ENCODE measurements around the gene KEAP1. TPM values are rescaled to one million over a fixed set of nuclear protein-coding genes. Genes with fewer than 3 reads are reported as not detected.
"Not testable (repeated sequence)": the region's sequence is repeated elsewhere in the genome, so short reads cannot be mapped to it uniquely, and the experiment has no call there.

KEAP1 gene
- total RNA-seq, 1 donor, result 60.5 TPM

DNA sequence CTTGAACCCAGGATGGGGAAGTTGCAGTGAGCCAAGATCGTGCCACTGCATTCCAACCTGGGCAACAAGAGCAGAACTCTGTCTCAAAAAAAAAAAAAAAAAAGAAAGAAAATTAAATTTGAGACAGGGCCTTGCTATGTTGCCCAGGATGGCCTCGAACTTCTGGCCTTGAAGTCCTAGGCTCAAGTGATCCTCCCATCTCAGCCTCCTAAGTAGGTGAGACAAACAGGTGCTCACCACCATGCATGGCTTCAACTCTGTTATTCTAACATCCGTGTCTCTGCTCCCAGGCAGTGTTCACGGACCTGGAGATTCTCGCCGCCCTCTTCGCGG lies 42.5 kb downstream of the KEAP1 start:
- DNase-seq (ENCODE audit: low read depth), result no peak
- H3K4me3 ChIP-seq (ENCODE audit: low read depth, low read length), result no peak overlapping the region
- TF ChIP-seq, protein P1, sequence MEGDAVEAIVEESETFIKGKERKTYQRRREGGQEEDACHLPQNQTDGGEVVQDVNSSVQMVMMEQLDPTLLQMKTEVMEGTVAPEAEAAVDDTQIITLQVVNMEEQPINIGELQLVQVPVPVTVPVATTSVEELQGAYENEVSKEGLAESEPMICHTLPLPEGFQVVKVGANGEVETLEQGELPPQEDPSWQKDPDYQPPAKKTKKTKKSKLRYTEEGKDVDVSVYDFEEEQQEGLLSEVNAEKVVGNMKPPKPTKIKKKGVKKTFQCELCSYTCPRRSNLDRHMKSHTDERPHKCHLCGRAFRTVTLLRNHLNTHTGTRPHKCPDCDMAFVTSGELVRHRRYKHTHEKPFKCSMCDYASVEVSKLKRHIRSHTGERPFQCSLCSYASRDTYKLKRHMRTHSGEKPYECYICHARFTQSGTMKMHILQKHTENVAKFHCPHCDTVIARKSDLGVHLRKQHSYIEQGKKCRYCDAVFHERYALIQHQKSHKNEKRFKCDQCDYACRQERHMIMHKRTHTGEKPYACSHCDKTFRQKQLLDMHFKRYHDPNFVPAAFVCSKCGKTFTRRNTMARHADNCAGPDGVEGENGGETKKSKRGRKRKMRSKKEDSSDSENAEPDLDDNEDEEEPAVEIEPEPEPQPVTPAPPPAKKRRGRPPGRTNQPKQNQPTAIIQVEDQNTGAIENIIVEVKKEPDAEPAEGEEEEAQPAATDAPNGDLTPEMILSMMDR (IDR thresholded peaks at IDR 0.05; ENCODE audit: insufficient read depth, low read depth, low read length), result no peak

DNA sequence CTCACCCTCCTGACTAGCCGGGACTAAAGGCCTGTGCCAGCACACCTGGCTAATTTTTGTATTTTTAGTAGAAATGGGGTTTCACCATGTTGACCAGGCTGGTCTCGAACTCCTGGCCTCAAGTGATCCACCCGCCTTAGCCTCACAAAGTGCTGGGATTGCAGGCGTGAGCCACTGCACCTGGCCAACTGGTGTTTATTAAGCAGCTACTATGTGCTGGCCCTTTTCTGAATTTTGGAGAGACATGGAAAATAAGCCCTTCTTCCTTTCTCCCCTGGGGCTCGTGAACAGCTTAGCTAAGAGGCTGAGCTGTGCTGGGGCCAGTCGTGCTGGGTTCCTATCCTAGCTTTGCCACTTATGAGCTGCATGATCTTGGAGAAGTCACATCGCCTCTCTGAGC lies 44.4 kb downstream of the KEAP1 start:
- H3K4me3 ChIP-seq (ENCODE audit: low read depth, low read length); DNase-seq (ENCODE audit: low read depth): not testable (repeated sequence)

DNA sequence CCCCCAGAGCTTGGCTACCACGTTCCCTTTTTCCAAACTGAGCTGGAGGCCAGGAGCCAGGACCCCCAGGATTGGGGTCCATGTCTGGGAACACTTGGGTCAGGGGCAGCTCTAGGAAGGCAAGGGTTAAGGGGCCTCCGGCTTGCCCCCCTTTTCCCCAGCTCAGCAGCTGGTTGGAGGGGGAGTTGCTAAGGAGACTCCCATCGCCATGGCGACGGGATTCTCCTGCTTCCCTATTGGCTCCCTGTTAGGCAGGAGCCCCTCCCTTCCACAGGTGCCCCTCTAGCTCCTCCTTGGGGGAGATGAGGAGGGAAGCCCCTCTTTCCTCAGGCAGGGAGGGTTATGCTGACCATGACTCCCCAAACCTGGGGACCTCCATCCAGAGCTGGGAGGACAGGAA lies 48.9 kb downstream of the KEAP1 start:
- DNase-seq (ENCODE audit: low read depth), result no peak
- TF ChIP-seq, protein P1 (IDR thresholded peaks at IDR 0.05; ENCODE audit: insufficient read depth, low read depth, low read length), result no peak
- H3K4me3 ChIP-seq (ENCODE audit: low read depth, low read length), result no peak overlapping the region

DNA sequence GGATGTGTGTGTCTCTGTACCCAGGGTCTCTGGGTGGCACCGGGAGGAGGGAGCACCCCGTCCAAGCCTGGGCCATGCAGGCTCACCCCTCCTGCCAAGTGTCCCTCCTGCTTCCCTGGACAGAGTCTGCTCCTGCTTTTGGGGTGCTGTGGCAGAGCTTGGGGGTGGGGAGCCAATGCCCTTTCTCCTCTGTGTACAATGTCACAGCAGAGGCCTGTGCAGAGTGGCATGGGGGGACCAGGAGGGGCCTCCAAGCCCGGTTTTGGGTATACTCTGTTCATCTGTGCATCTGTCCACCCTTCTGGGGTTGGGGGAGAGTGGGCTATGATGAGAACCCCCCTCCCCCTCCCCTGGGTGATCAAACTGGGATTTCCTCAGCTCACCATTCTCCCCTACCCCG lies 49.3 kb downstream of the KEAP1 start:
- no peak for DNase-seq (ENCODE audit: low read depth)
- TF ChIP-seq, protein P1 (IDR thresholded peaks at IDR 0.05; ENCODE audit: insufficient read depth, low read depth, low read length), result no peak
- no peak overlapping the region for H3K4me3 ChIP-seq (ENCODE audit: low read depth, low read length)

DNA sequence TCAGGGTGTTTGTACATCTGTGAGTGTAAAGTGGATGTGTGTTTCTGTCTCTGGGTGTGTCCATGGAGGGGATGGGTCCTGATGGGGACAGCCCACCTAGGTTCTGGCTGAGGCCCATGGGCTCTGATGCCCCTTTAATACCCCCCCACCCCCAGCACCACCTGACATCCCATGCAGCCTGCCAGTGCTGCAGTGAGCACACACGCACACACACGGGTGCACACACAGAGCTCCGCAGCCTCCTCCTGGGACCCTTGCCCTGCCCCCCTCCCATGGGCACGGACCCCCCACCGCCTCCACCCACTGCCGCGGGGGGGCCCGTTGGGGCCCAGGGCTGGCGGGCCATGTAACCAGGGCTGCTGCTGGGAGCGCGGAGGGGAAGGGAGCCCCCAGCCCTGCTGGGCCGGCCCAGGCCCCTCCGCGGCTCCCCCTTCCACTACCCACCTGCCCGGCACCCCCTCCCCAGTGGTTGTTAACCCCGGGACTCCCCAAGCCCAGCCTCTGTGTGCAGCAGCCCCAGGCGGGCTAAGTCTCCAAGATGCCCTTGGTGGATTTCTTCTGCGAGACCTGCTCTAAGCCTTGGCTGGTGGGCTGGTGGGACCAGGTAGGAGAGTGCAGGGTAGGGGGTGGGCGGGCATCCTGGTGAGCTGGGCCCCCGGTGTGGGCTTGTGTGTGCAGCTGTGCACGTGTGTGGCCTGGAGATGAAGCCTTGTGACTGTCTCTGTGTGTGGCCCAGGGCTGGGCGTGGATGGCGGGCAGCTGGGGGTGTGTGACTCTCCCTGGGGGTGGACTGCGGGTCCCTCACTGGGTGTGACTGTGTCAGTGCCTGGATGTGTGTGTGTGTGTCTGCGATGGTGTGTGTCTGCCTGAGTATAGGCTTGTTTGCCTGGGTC lies 50.2 kb downstream of the KEAP1 start:
- no peak overlapping the region for H3K4me3 ChIP-seq (ENCODE audit: low read depth, low read length)
- TF ChIP-seq, protein P1 (IDR thresholded peaks at IDR 0.05; ENCODE audit: insufficient read depth, low read depth, low read length), result no peak
- DNase-seq (ENCODE audit: low read depth), result no peak

DNA sequence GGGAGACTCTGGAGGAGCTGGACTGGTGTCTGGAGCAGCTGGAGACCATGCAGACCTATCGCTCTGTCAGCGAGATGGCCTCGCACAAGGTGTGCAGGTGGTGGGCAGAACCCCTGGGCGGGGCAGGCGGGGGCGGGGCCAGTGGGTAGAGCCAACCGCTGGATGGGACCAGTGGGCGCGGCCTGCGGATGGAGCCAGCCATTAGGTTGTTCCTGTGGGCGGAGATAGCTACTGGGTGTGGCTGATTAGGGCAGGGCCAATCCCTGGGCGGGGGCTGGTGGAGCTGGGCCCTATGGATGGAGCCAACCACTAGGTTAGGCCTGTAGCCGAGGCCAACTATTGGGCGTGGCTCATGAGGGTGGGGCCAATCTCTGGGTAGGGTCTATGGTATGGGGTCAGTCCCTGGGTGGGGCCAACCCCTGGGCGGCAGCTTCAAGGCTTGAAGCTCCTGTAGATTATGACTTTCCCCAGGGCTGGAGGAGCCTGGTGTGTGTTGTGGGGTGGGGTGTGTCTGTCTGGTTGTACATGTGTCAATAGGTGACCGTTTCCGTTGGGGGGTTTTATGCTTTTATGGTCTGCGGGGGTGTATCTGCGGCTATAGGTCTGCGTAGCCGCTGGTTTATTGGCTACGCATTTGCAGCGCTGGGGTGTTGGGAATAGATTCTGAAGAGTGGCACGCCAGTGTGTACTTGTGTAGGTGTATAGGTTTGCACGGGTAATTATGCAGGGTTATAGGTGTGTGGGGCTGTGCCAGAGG lies 52.1 kb downstream of the KEAP1 start:
- no peak for DNase-seq (ENCODE audit: low read depth)
- H3K4me3 ChIP-seq (ENCODE audit: low read depth, low read length), result no peak overlapping the region
- TF ChIP-seq, protein P1 (IDR thresholded peaks at IDR 0.05; ENCODE audit: insufficient read depth, low read depth, low read length), result no peak

DNA sequence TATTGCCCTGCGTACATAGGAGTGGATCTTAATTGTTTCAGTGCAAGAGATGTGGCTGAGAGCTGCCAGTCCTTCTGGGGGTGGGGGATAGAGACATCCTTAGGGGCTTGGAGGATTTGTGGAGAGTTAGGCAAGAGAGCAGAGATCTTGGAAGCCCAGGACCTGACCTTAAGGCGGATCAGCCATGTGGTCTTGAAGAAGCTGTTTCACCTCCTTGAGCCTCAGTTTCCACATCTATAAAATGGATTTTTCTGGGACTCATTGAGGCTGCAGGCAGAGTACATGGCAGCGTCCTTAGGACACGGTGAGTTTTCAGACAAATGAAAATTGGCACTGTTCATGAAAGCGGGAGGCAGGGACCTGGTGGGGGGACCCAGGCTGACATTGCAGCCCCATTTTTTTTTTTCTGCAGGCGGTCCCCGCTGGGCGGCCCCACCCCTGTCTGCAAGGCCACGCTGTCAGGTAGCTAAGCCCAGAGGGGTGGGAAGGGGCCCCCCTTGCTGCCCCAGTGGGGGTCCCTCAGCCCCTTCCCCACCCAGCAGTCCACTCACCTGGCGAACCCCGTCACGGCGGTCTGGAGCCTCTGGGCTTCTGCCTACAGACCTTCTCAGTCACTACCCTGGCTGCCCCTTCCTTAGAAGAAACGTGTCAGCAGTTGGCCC lies 52.8 kb downstream of the KEAP1 start:
- H3K4me3 ChIP-seq (ENCODE audit: low read depth, low read length), result no peak overlapping the region
- no peak for DNase-seq (ENCODE audit: low read depth)

More for the DNA sequence above, 52.8 kb downstream of the KEAP1 start:
- TF ChIP-seq, protein P1 (IDR thresholded peaks at IDR 0.05; ENCODE audit: insufficient read depth, low read depth, low read length), result no peak
